HFF-Myc (cell line): Measurements from ENCODE around the gene TRIM17.

ENCODE experiments used
- DNase-seq: peaks from one replicate; pipeline ENCODE4 v3.0.0-alpha.2; 2011; ENCODE audit warnings: low read depth; ENCODE audit errors: extremely low read depth
- H3K4me3 ChIP-seq: replicated peaks from 2 replicates; pipeline ENCODE4 v1.5.1; 2011; ENCODE audit warnings: low read depth, mild to moderate bottlenecking, control low read depth, low read length
- TF ChIP-seq, protein P1 (sequence below): IDR thresholded peaks from 2 replicates; pipeline ENCODE4 v1.5.1; 2012; ENCODE audit warnings: mild to moderate bottlenecking, low read depth, low read length, control low read depth; ENCODE audit errors: missing control alignments

Gene TRIM17

GRCh38 chr1:228358764-228359612, 57.7 kb downstream of the TRIM17 start:
- TF ChIP-seq, protein P1, sequence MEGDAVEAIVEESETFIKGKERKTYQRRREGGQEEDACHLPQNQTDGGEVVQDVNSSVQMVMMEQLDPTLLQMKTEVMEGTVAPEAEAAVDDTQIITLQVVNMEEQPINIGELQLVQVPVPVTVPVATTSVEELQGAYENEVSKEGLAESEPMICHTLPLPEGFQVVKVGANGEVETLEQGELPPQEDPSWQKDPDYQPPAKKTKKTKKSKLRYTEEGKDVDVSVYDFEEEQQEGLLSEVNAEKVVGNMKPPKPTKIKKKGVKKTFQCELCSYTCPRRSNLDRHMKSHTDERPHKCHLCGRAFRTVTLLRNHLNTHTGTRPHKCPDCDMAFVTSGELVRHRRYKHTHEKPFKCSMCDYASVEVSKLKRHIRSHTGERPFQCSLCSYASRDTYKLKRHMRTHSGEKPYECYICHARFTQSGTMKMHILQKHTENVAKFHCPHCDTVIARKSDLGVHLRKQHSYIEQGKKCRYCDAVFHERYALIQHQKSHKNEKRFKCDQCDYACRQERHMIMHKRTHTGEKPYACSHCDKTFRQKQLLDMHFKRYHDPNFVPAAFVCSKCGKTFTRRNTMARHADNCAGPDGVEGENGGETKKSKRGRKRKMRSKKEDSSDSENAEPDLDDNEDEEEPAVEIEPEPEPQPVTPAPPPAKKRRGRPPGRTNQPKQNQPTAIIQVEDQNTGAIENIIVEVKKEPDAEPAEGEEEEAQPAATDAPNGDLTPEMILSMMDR, result no peak
- no peak for DNase-seq
- no peak overlapping the region for H3K4me3 ChIP-seq

- no peak for DNase-seq
- H3K4me3 ChIP-seq, result no peak overlapping the region
- TF ChIP-seq, protein P1, result no peak
Measured at GRCh38 chr1:228358039-228358763, 58.5 kb downstream of the TRIM17 start.
